ENCODE results near the gene FYCO1.

DNA sequence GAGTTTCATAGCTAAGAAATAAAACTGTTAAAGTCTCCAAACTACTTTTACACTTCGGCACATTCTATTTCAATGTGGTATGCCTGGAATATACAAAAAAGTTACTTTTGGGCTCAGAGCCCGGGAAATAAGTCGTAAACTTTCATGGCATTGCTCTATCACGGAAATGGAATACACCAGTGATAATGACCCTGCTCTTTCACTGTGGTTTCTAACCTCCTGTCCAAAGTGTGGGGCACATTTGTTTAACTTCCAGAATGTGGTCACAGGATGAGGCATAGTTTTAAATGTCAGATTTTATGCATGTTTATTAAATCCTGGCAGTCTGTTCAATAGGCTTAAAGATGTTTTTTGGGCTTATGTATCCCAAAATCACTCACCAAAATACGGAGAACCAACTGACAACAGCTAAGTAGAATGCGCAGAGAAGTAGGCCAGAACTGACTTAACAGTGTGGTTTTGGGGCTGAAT lies 47.3 kb downstream of the FYCO1 start:
- TF ChIP-seq EZH2 (IDR thresholded peaks at IDR 0.05) = no peak
- TF ChIP-seq POLR2AphosphoS5 (IDR thresholded peaks at IDR 0.05; ENCODE audit: borderline replicate concordance, low read depth, low read length) = no peak
- no peak for TF ChIP-seq FOXP2 (optimal IDR thresholded peaks at IDR 0.05; ENCODE audit: control extremely low read depth, extremely low read length, insufficient read depth)

Measured in SK-N-MC (cell line).